Naive thymus-derived CD4-positive, alpha-beta T cell (primary cell): ENCODE results near the gene FARP1. TPM values are rescaled to one million over a fixed set of nuclear protein-coding genes. Genes with fewer than 3 reads are reported as not detected.

Experiments used
- ATAC-seq: fragments of 150-1000 bp; cut with Tn5 transposase; 2 replicates; pipeline ENCODE4 v1.10.0; 2021; ENCODE audit warnings: mild to moderate bottlenecking, moderate library complexity
- CTCF ChIA-PET: fragments of 350-600 bp; sonication (Branson Sonifier 250); formaldehyde crosslinking; loops from one replicate; lab custom pipeline; 2021; ENCODE audit warnings: antibody characterized with exemption; lab: Charles Lee
- POLR2A ChIA-PET: fragments of 350-600 bp; sonication (Branson Sonifier 250); formaldehyde crosslinking; loops from one replicate; lab custom pipeline; 2021; ENCODE audit warnings: antibody characterized with exemption, inconsistent platforms; lab: Charles Lee
- DNase-seq, 9 donors: peaks; one replicate each; pipeline versions ENCODE4 v3.0.0 to v3.0.0-alpha.2; 2020 to 2022; ENCODE audit warnings: mixed read lengths in 1 of 9
- H3K27ac ChIP-seq: one replicate; pipeline ENCODE4 v1.7.0; 2013; ENCODE audit warnings: mild to moderate bottlenecking, low read depth, low read length, moderate library complexity
- H3K27me3 ChIP-seq, 2 donors: one replicate each; pipeline ENCODE4 v1.7.0; 2013; ENCODE audit warnings: low read length in 2 of 2, mild to moderate bottlenecking in 2 of 2, moderate library complexity in 2 of 2; ENCODE audit not compliant: control insufficient read depth in 2 of 2, insufficient read depth in 2 of 2
- H3K36me3 ChIP-seq, 3 experiments: 1 replicate in 2 of 3; 2 replicates in 1 of 3; pipeline ENCODE4 v1.7.0; 2013; ENCODE audit warnings: low read length in 3 of 3, mild to moderate bottlenecking in 3 of 3, moderate library complexity in 1 of 3; ENCODE audit not compliant: insufficient read depth in 3 of 3, control insufficient read depth in 2 of 3
- H3K4me1 ChIP-seq, 2 donors: one replicate each; pipeline ENCODE4 v1.7.0; 2013; ENCODE audit warnings: low read length in 2 of 2, mild to moderate bottlenecking in 2 of 2, moderate library complexity in 1 of 2; ENCODE audit not compliant: control insufficient read depth in 2 of 2, insufficient read depth in 2 of 2
- H3K4me3 ChIP-seq: 2 replicates; pipeline ENCODE4 v1.7.0; 2013; ENCODE audit warnings: mild to moderate bottlenecking, low read length
- H3K9me3 ChIP-seq, 3 experiments: 1 replicate in 2 of 3; 2 replicates in 1 of 3; pipeline ENCODE4 v1.7.0; 2013; ENCODE audit warnings: low read length in 3 of 3; ENCODE audit not compliant: control insufficient read depth in 2 of 3
- H3K27ac Mint-ChIP-seq, 9 donors: one replicate each; pipeline ENCODE4 v1.8.0; 2020 to 2022; ENCODE audit warnings: mixed read lengths in 9 of 9, mild to moderate bottlenecking in 8 of 9, moderate library complexity in 5 of 9, inconsistent platforms in 2 of 9
- H3K27me3 Mint-ChIP-seq, 5 donors: one replicate each; pipeline ENCODE4 v1.8.0; 2021 to 2022; ENCODE audit warnings: mixed read lengths in 5 of 5, mild to moderate bottlenecking in 1 of 5
- H3K36me3 Mint-ChIP-seq, 5 donors: one replicate each; pipeline ENCODE4 v1.8.0; 2020 to 2022; ENCODE audit warnings: mixed read lengths in 5 of 5, mild to moderate bottlenecking in 3 of 5, inconsistent platforms in 1 of 5
- H3K4me1 Mint-ChIP-seq, 7 donors: one replicate each; pipeline ENCODE4 v1.8.0; 2020 to 2022; ENCODE audit warnings: mixed read lengths in 7 of 7, mild to moderate bottlenecking in 3 of 7, inconsistent platforms in 1 of 7
- H3K4me3 Mint-ChIP-seq, 10 donors: one replicate each; pipeline ENCODE4 v1.8.0; 2020 to 2022; ENCODE audit warnings: mild to moderate bottlenecking in 10 of 10, mixed read lengths in 10 of 10, moderate library complexity in 6 of 10, inconsistent platforms in 2 of 10
- H3K9me3 Mint-ChIP-seq, 11 donors: one replicate each; pipeline ENCODE4 v1.8.0; 2020 to 2022; ENCODE audit warnings: mixed read lengths in 11 of 11, mild to moderate bottlenecking in 4 of 11, inconsistent platforms in 1 of 11, moderate library complexity in 1 of 11
- intact Hi-C, 2 donors: fragments of 100-400 bp; cut with micrococcal nuclease; formaldehyde crosslinking; loops; one replicate each; pipeline ENCODE4 v1.15.1; 2023
- polyA plus RNA-seq, 2 donors: library from polyadenylated mRNA; unstranded; fragments of 300-500 nt; fragmentation: Illumina TruSeq; gene quantifications; one replicate each; pipeline ENCODE4 v1.2.3, GENCODE V29; 2021
- total RNA-seq, 6 experiments: library from RNA in 5 of 6; stranded (reverse) in 5 of 6; gene quantifications; 1 replicate in 5 of 6; 2 replicates in 1 of 6; pipeline ENCODE4 v1.2.3 and lab custom pipeline; 2021 to 2026

FARP1 gene
- total and polyA plus RNA-seq, 7 experiments from 2014 or later = 0.19 to 1.1 (median 0.60) TPM

- ChIA-PET POLR2A (no interaction called here), CTCF (interaction anchor here (0.5 to 2.4 kb wide), 3 partner anchors 10 to 186 kb away, joined by 3 to 15 read pairs (median 7); no protein-coding TSS in a partner anchor)
- Histone ChIP-seq H3K36me3 (peaks cover 4 to 79% (median 9%) of the 10 kb centered on the region in 3 experiments), H3K4me3 (no peak overlapping the region), H3K9me3 (no peaks in the 10 kb centered on the region), H3K27me3 (no peaks in the 10 kb centered on the region), H3K27ac (no peak overlapping the region), H3K4me1 (no peaks in the 10 kb centered on the region)
- no peaks in the 10 kb centered on the region for H3K27me3 Mint-ChIP-seq
- H3K4me3 Mint-ChIP-seq = no peak overlapping the region
- H3K36me3 Mint-ChIP-seq = peaks cover 12 to 44% (median 20%) of the 10 kb centered on the region in 5 donors
- H3K4me1 Mint-ChIP-seq = peaks cover 15 to 40% (median 26%) of the 10 kb centered on the region in 7 donors
- intact Hi-C loops = no loop called here
- ATAC-seq = peak; percentile 18
- DNase-seq = no peak
- no peaks in the 10 kb centered on the region for H3K9me3 Mint-ChIP-seq
- H3K27ac Mint-ChIP-seq = peak overlapping the region in 8 of 9 donors; percentile 1 to 59 (median 26)
These were observed 324.5 kb downstream of the FARP1 start for GRCh38 chr13:98467263-98467985.

- Histone ChIP-seq H3K9me3 (no peaks in the 10 kb centered on the region), H3K27ac (no peak overlapping the region), H3K27me3 (no peaks in the 10 kb centered on the region), H3K4me3 (no peak overlapping the region), H3K4me1 (no peaks in the 10 kb centered on the region), H3K36me3 (peaks cover 3 to 75% (median 3%) of the 10 kb centered on the region in 3 experiments)
- intact Hi-C loops = loop anchor here in 1 of 2 donors (1.0 kb wide), 1 partner anchor 185 kb away; no protein-coding TSS in a partner anchor
- POLR2A ChIA-PET = no interaction called here
- no peak for ATAC-seq
- Mint-ChIP-seq H3K27ac (peak overlapping the region in 4 of 9 donors; percentile 15 to 51 (median 29)), H3K4me3 (no peak overlapping the region), H3K4me1 (peaks cover 15 to 47% (median 27%) of the 10 kb centered on the region in 7 donors), H3K9me3 (no peaks in the 10 kb centered on the region), H3K27me3 (no peaks in the 10 kb centered on the region), H3K36me3 (peaks cover 9 to 44% (median 22%) of the 10 kb centered on the region in 5 donors)
- CTCF ChIA-PET = interaction anchor here (2.4 kb wide), 1 partner anchor 185 kb away, joined by 15 read pairs; no protein-coding TSS in a partner anchor
- DNase-seq = no peak
These were observed 325.5 kb downstream of the FARP1 start for GRCh38 chr13:98468361-98468760.

GRCh38 chr13:98468929-98469328 lies 326.0 kb downstream of the FARP1 start:
- peaks cover 7 to 45% (median 23%) of the 10 kb centered on the region in 5 donors for H3K36me3 Mint-ChIP-seq

GRCh38 chr13:98470920-98471319 lies 328.0 kb downstream of the FARP1 start:
- Mint-ChIP-seq H3K36me3 (peaks cover 8 to 53% (median 33%) of the 10 kb centered on the region in 5 donors), H3K4me1 (peaks cover 15 to 52% (median 31%) of the 10 kb centered on the region in 7 donors), H3K9me3 (no peaks in the 10 kb centered on the region), H3K4me3 (no peak overlapping the region), H3K27ac (peak overlapping the region in 3 of 9 donors; percentile 34 to 88 (median 51)), H3K27me3 (no peaks in the 10 kb centered on the region)
- Histone ChIP-seq H3K4me1 (peaks cover 0 to 6% of the 10 kb centered on the region in 2 donors), H3K36me3 (peaks cover 0 to 68% (median 9%) of the 10 kb centered on the region in 3 experiments), H3K27ac (no peak overlapping the region), H3K4me3 (no peak overlapping the region), H3K27me3 (no peaks in the 10 kb centered on the region), H3K9me3 (no peaks in the 10 kb centered on the region)
- CTCF ChIA-PET = interaction anchor here (0.9 to 1.2 kb wide), 2 partner anchors 24 to 182 kb away, joined by 3 to 4 read pairs; no protein-coding TSS in a partner anchor
- POLR2A ChIA-PET = no interaction called here
- ATAC-seq (no peak), DNase-seq (no peak)
- intact Hi-C loops = loop anchor here in 1 of 2 donors (10.0 kb wide), 1 partner anchor 496 kb away; no protein-coding TSS in a partner anchor

More at GRCh38 chr13:98468929-98469328, 326.0 kb downstream of the FARP1 start:
- Mint-ChIP-seq H3K9me3 (no peaks in the 10 kb centered on the region), H3K4me1 (peaks cover 15 to 50% (median 27%) of the 10 kb centered on the region in 7 donors), H3K27me3 (no peaks in the 10 kb centered on the region), H3K4me3 (no peak overlapping the region), H3K27ac (peak overlapping the region in 1 of 9 donors; percentile 8)
- ATAC-seq (no peak), DNase-seq (no peak)
- ChIA-PET CTCF (interaction anchor here (0.6 to 2.4 kb wide), 2 partner anchors 184 to 1076 kb away, joined by 4 to 15 read pairs; no protein-coding TSS in a partner anchor), POLR2A (no interaction called here)
- Histone ChIP-seq H3K4me3 (no peak overlapping the region), H3K4me1 (no peaks in the 10 kb centered on the region), H3K36me3 (peaks cover 0 to 75% (median 3%) of the 10 kb centered on the region in 3 experiments), H3K9me3 (no peaks in the 10 kb centered on the region), H3K27me3 (no peaks in the 10 kb centered on the region), H3K27ac (no peak overlapping the region)
- intact Hi-C loops = loop anchor here in 1 of 2 donors (1.0 kb wide), 1 partner anchor 184 kb away; no protein-coding TSS in a partner anchor

- POLR2A ChIA-PET = interaction anchor here (0.6 to 0.7 kb wide), 2 partner anchors 103 to 144 kb away, joined by 3 to 7 read pairs; no protein-coding TSS in a partner anchor
These were observed 329.0 kb downstream of the FARP1 start for GRCh38 chr13:98471934-98472333.

GRCh38 chr13:98473135-98473787 lies 330.4 kb downstream of the FARP1 start:
- H3K27ac ChIP-seq = no peak overlapping the region
- DNase-seq (no peak), ATAC-seq (no peak)
- no peak overlapping the region for H3K4me3 ChIP-seq
- ChIA-PET CTCF (interaction anchor here (1.1 kb wide), 2 partner anchors 28 to 180 kb away, joined by 3 to 4 read pairs; no protein-coding TSS in a partner anchor), POLR2A (interaction anchor here (0.6 kb wide), 1 partner anchor 947 kb away, joined by 3 read pairs; no protein-coding TSS in a partner anchor)
- no peaks in the 10 kb centered on the region for H3K27me3 Mint-ChIP-seq
- intact Hi-C loops = loop anchor here in 1 of 2 donors (10.0 kb wide), 1 partner anchor 498 kb away; no protein-coding TSS in a partner anchor
- no peaks in the 10 kb centered on the region for H3K9me3 Mint-ChIP-seq
- peaks cover 23 to 29% of the 10 kb centered on the region in 2 donors for H3K4me1 ChIP-seq
- H3K36me3 ChIP-seq = peaks cover 0 to 51% (median 6%) of the 10 kb centered on the region in 3 experiments
- H3K27ac Mint-ChIP-seq = peak overlapping the region in 8 of 9 donors; percentile 15 to 88 (median 68)
- no peaks in the 10 kb centered on the region for H3K9me3 ChIP-seq
- no peak overlapping the region for H3K4me3 Mint-ChIP-seq
- H3K36me3 Mint-ChIP-seq = peaks cover 8 to 48% (median 33%) of the 10 kb centered on the region in 5 donors
- H3K4me1 Mint-ChIP-seq = peaks cover 33 to 64% (median 47%) of the 10 kb centered on the region in 7 donors
- H3K27me3 ChIP-seq = no peaks in the 10 kb centered on the region

More at GRCh38 chr13:98471934-98472333, 329.0 kb downstream of the FARP1 start:
- peaks cover 10 to 16% of the 10 kb centered on the region in 2 donors for H3K4me1 ChIP-seq
- no peak overlapping the region for H3K4me3 ChIP-seq
- ATAC-seq (no peak), DNase-seq (no peak)
- peaks cover 0 to 60% (median 6%) of the 10 kb centered on the region in 3 experiments for H3K36me3 ChIP-seq
- no peaks in the 10 kb centered on the region for H3K9me3 Mint-ChIP-seq
- no peaks in the 10 kb centered on the region for H3K27me3 Mint-ChIP-seq
- no peaks in the 10 kb centered on the region for H3K27me3 ChIP-seq
- CTCF ChIA-PET = interaction anchor here (1.2 kb wide), 1 partner anchor 181 kb away, joined by 3 read pairs; no protein-coding TSS in a partner anchor
- intact Hi-C loops = loop anchor here in 1 of 2 donors (10.0 kb wide), 1 partner anchor 497 kb away; no protein-coding TSS in a partner anchor
- no peak overlapping the region for H3K27ac ChIP-seq
- H3K36me3 Mint-ChIP-seq = peaks cover 8 to 53% (median 33%) of the 10 kb centered on the region in 5 donors
- H3K4me3 Mint-ChIP-seq = no peak overlapping the region
- H3K4me1 Mint-ChIP-seq = peaks cover 25 to 59% (median 41%) of the 10 kb centered on the region in 7 donors
- H3K9me3 ChIP-seq = no peaks in the 10 kb centered on the region
- H3K27ac Mint-ChIP-seq = peak overlapping the region in 6 of 9 donors; percentile 34 to 88 (median 57)
